Kidney epithelial cell (primary cell): ENCODE results near the gene ZNF837. TPM values are rescaled to one million over a fixed set of nuclear protein-coding genes. Genes with fewer than 3 reads are reported as not detected.
"Not testable (repeated sequence)": the region's sequence is repeated elsewhere in the genome, so short reads cannot be mapped to it uniquely, and the experiment has no call there.

Experiments
- DNase-seq: peaks from one replicate; pipeline ENCODE4 v3.0.0-alpha.2; 2010; ENCODE audit warnings: low read depth
- H3K27me3 ChIP-seq: 2 replicates; pipeline ENCODE4 v1.6.0; 2011; ENCODE audit warnings: low read length; ENCODE audit not compliant: control insufficient read depth, insufficient read depth
- H3K36me3 ChIP-seq: 2 replicates; pipeline ENCODE4 v1.5.1; 2011; ENCODE audit warnings: low read length; ENCODE audit not compliant: control insufficient read depth, insufficient read depth
- H3K4me3 ChIP-seq: 2 replicates; pipeline ENCODE4 v1.5.1; 2011; ENCODE audit warnings: low read depth, mild to moderate bottlenecking, control low read depth, low read length
- CTCF ChIP-seq: IDR thresholded peaks from 2 replicates; pipeline ENCODE4 v1.5.1; 2011; ENCODE audit warnings: mild to moderate bottlenecking, moderate library complexity, low read length, control low read depth, inconsistent platforms; ENCODE audit not compliant: insufficient read depth, poor library complexity, severe bottlenecking
- total RNA-seq: library from RNA; depleted of rRNA; stranded (reverse); fragments of >200 nt; gene quantifications from 2 replicates; pipeline ENCODE4 v1.2.3, GENCODE V29; 2015

The ZNF837 gene
- total RNA-seq, 1 donor from 2014 or later, result 4.3 TPM

- peak overlapping the region; percentile 67 for H3K4me3 ChIP-seq
- no peak for TF ChIP-seq CTCF
- H3K27me3 ChIP-seq, result no peaks in the 10 kb centered on the region
- H3K36me3 ChIP-seq, result no peaks in the 10 kb centered on the region
- DNase-seq, result no peak
Measured at GRCh38 chr19:58380037-58380661, 681 bp downstream of the ZNF837 start.

- Histone ChIP-seq H3K27me3 (no peaks in the 10 kb centered on the region), H3K36me3 (no peaks in the 10 kb centered on the region), H3K4me3 (no peak overlapping the region)
- no peak for DNase-seq
- no peak for TF ChIP-seq CTCF
Measured at GRCh38 chr19:58379246-58379645, 1.6 kb downstream of the ZNF837 start.

GRCh38 chr19:58376724-58377123 is 4.1 kb downstream of the ZNF837 start:
- H3K4me3 ChIP-seq, H3K36me3 ChIP-seq, DNase-seq, H3K27me3 ChIP-seq: not testable (repeated sequence)

- TF ChIP-seq CTCF, result no peak
- H3K27me3 ChIP-seq, result no peaks in the 10 kb centered on the region
- H3K36me3 ChIP-seq, result no peaks in the 10 kb centered on the region
- no peak overlapping the region for H3K4me3 ChIP-seq
- no peak for DNase-seq
Measured at GRCh38 chr19:58374200-58374599, 6.6 kb downstream of the ZNF837 start.

- DNase-seq, result no peak
- H3K36me3 ChIP-seq, result no peaks in the 10 kb centered on the region
- no peak for TF ChIP-seq CTCF
- H3K27me3 ChIP-seq, result no peaks in the 10 kb centered on the region
- H3K4me3 ChIP-seq, result no peak overlapping the region
Measured at GRCh38 chr19:58372311-58373133, 8.3 kb downstream of the ZNF837 start.

- no peak for TF ChIP-seq CTCF
Measured at GRCh38 chr19:58368561-58369360, 12.1 kb downstream of the ZNF837 start.

More at GRCh38 chr19:58368561-58369360, 12.1 kb downstream of the ZNF837 start:
- no peak for DNase-seq
- no peak overlapping the region for H3K4me3 ChIP-seq
- H3K36me3 ChIP-seq, result no peaks in the 10 kb centered on the region
- no peaks in the 10 kb centered on the region for H3K27me3 ChIP-seq
